ENCODE data around the gene DZIP1. TPM values are rescaled to one million over a fixed set of nuclear protein-coding genes. Genes with fewer than 3 reads are reported as not detected.
A peak's percentile ranks its signal among the peaks of the same experiment; 100 is the strongest.
"Not testable (repeated sequence)": the region's sequence is repeated elsewhere in the genome, so short reads cannot be mapped to it uniquely, and the experiment has no call there.

DZIP1 gene, protein sequence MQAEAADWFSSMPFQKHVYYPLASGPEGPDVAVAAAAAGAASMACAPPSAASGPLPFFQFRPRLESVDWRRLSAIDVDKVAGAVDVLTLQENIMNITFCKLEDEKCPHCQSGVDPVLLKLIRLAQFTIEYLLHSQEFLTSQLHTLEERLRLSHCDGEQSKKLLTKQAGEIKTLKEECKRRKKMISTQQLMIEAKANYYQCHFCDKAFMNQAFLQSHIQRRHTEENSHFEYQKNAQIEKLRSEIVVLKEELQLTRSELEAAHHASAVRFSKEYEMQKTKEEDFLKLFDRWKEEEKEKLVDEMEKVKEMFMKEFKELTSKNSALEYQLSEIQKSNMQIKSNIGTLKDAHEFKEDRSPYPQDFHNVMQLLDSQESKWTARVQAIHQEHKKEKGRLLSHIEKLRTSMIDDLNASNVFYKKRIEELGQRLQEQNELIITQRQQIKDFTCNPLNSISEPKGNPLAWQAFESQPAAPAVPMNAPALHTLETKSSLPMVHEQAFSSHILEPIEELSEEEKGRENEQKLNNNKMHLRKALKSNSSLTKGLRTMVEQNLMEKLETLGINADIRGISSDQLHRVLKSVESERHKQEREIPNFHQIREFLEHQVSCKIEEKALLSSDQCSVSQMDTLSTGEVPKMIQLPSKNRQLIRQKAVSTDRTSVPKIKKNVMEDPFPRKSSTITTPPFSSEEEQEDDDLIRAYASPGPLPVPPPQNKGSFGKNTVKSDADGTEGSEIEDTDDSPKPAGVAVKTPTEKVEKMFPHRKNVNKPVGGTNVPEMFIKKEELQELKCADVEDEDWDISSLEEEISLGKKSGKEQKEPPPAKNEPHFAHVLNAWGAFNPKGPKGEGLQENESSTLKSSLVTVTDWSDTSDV
- total RNA-seq: 10 to 100 TPM; 17.4 to 25.3 TPM
- polyA plus RNA-seq: 10 to 100 TPM; 10.1 to 17.6 TPM
- long read RNA-seq, donor 1, partial matches to known transcripts: 14 of 24 reads
- long read RNA-seq, donor 1, other reads (novel, unspliced or antisense): 9 of 24 reads
- long read RNA-seq, donor 2, full-length matches to known transcripts: 2 of 12 reads
- long read RNA-seq, donor 2, partial matches to known transcripts: 5 of 12 reads
- long read RNA-seq, donor 2, other reads (novel, unspliced or antisense): 5 of 12 reads

DNA sequence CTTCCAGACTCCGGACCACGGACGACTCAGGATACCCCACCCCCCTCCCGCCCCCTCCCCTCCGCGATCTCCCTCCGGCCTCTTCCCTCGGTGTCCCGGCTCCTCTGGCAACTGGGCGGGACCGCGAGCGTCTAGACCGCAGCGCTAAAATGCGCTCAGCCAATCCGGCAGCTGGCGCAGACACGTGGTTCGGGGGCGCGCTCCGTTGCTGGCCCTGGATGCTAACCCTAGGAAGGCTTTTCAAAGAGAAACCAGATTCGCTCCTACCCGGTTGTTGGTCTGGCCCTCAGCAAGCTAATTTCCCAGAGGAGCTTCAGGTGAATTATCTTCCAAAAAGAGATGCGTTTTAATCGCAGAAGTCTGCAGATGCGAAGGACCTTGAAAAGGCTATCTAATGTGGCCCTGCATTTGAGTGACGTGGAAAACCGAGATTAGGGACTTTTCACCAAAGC lies at the start of gene DZIP1:
Gene DZIP1 (minus strand): TSS at position 106 of the 452 bp plus-strand sequence. CDS start 2,677 bp downstream, outside the sequence.
- H3K4me3 ChIP-seq (ENCODE audit: low read length in 2 of 2): peak within 1 kb of the TSS; percentile 76 to 82
- H3K27ac ChIP-seq (ENCODE audit: low read depth in 1 of 2, low read length in 2 of 2): no peak within 1 kb of the TSS
- H3K27me3 ChIP-seq (ENCODE audit: control insufficient read depth in 1 of 2, insufficient read depth in 2 of 2, low read length in 1 of 2): no peaks in the 10 kb centered on the region
- H3K4me1 ChIP-seq (ENCODE audit: control insufficient read depth in 1 of 2, insufficient read depth in 2 of 2, low read length in 2 of 2): peaks cover 0 to 2% of the 10 kb centered on the region in 2 donors
- 0 to 1% methylated on average over 25 to 30 of the region's 30 CpGs for WGBS, 2 donors
- H3K9me3 ChIP-seq (ENCODE audit: control insufficient read depth, low read length): no peaks in the 10 kb centered on the region
- no peaks in the 10 kb centered on the region for H3K36me3 ChIP-seq (ENCODE audit: control insufficient read depth in 1 of 2, insufficient read depth in 2 of 2, low read length in 1 of 2)
- intact Hi-C loops (cut with DNase I): loop anchor here in 1 of 2 donors (5.0 kb wide), 1 partner anchor 33 kb away; the partner anchor contains the start of gene DNAJC3
- DNase-seq: peak; percentile 87 to 91
- peak; percentile 92 for ATAC-seq (ENCODE audit: low FRiP score)

GRCh38 chr13:95690986-95691385 lies 46.5 kb upstream of the DZIP1 start:
- H3K36me3 ChIP-seq (ENCODE audit: control insufficient read depth in 1 of 2, insufficient read depth in 2 of 2, low read length in 1 of 2); H3K4me1 ChIP-seq (ENCODE audit: control insufficient read depth in 1 of 2, insufficient read depth in 2 of 2, low read length in 2 of 2); H3K27me3 ChIP-seq (ENCODE audit: control insufficient read depth in 1 of 2, insufficient read depth in 2 of 2, low read length in 1 of 2); intact Hi-C loops (cut with DNase I); H3K27ac ChIP-seq (ENCODE audit: low read depth in 1 of 2, low read length in 2 of 2); H3K4me3 ChIP-seq (ENCODE audit: low read length in 2 of 2); H3K9me3 ChIP-seq (ENCODE audit: control insufficient read depth, low read length); ATAC-seq (ENCODE audit: low FRiP score): not testable (repeated sequence)
- 98 to 100% methylated on average over 15 to 28 of the region's 28 CpGs for WGBS, 2 donors
- peak in 1 of 2 donors; percentile 49 for DNase-seq

- Histone ChIP-seq H3K27me3 (ENCODE audit: control insufficient read depth in 1 of 2, insufficient read depth in 2 of 2, low read length in 1 of 2) (no peaks in the 10 kb centered on the region), H3K4me3 (ENCODE audit: low read length in 2 of 2) (no peak overlapping the region), H3K9me3 (ENCODE audit: control insufficient read depth, low read length) (no peaks in the 10 kb centered on the region), H3K36me3 (ENCODE audit: control insufficient read depth in 1 of 2, insufficient read depth in 2 of 2, low read length in 1 of 2) (no peaks in the 10 kb centered on the region), H3K4me1 (ENCODE audit: control insufficient read depth in 1 of 2, insufficient read depth in 2 of 2, low read length in 2 of 2) (no peaks in the 10 kb centered on the region), H3K27ac (ENCODE audit: low read depth in 1 of 2, low read length in 2 of 2) (no peak overlapping the region)
- 91 to 93% methylated on average over 3 of the region's 3 CpGs for WGBS, 2 donors
- no peak for ATAC-seq (ENCODE audit: low FRiP score)
- DNase-seq: no peak
- intact Hi-C loops (cut with DNase I): no loop called here
These were observed 45.0 kb upstream of the DZIP1 start for GRCh38 chr13:95689582-95689926.

DNA sequence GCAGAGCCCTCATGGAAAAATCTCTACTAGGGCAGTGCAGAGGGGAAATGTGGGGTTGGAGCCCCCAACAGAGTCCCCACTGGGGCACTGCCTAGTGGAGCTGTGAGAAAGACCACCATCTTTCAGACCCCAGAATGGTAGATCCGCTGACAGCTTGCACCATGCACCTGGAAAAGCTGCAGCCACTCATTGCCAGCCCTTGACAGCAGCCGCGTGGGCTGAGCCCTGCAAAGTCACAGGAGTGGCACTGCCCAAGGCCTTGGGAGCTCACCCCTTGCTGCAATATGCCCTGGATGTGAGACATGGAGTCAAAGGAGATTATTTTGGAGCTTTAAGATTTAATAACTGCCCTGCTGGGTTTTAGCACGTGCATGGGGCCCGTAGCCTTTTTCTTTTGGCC lies 40.5 kb upstream of the DZIP1 start:
- H3K4me1 ChIP-seq (ENCODE audit: control insufficient read depth in 1 of 2, insufficient read depth in 2 of 2, low read length in 2 of 2); H3K27ac ChIP-seq (ENCODE audit: low read depth in 1 of 2, low read length in 2 of 2); H3K36me3 ChIP-seq (ENCODE audit: control insufficient read depth in 1 of 2, insufficient read depth in 2 of 2, low read length in 1 of 2); H3K27me3 ChIP-seq (ENCODE audit: control insufficient read depth in 1 of 2, insufficient read depth in 2 of 2, low read length in 1 of 2); H3K9me3 ChIP-seq (ENCODE audit: control insufficient read depth, low read length); ATAC-seq (ENCODE audit: low FRiP score); intact Hi-C loops (cut with DNase I); H3K4me3 ChIP-seq (ENCODE audit: low read length in 2 of 2): not testable (repeated sequence)
- 97% methylated on average over 5 of the region's 5 CpGs for WGBS, 2 donors
- DNase-seq: peak in 1 of 2 donors; percentile 53

- no peak for ATAC-seq (ENCODE audit: low FRiP score)
These were observed 39.9 kb upstream of the DZIP1 start for GRCh38 chr13:95684418-95684817.

GRCh38 chr13:95679722-95680121 lies 35.2 kb upstream of the DZIP1 start:
- DNase-seq: no peak
- no peak overlapping the region for H3K4me3 ChIP-seq (ENCODE audit: low read length in 2 of 2)
- H3K36me3 ChIP-seq (ENCODE audit: control insufficient read depth in 1 of 2, insufficient read depth in 2 of 2, low read length in 1 of 2): no peaks in the 10 kb centered on the region
- no peaks in the 10 kb centered on the region for H3K27me3 ChIP-seq (ENCODE audit: control insufficient read depth in 1 of 2, insufficient read depth in 2 of 2, low read length in 1 of 2)
- ATAC-seq (ENCODE audit: low FRiP score): no peak
- peaks cover 0 to 1% of the 10 kb centered on the region in 2 donors for H3K4me1 ChIP-seq (ENCODE audit: control insufficient read depth in 1 of 2, insufficient read depth in 2 of 2, low read length in 2 of 2)
- intact Hi-C loops (cut with DNase I): loop anchor here (5.0 to 10.0 kb wide), 3 partner anchors 37 to 175 kb away; partner anchors contain the start of gene DZIP1 (in 1 of the 2)
- no peaks in the 10 kb centered on the region for H3K9me3 ChIP-seq (ENCODE audit: control insufficient read depth, low read length)
- WGBS, 2 donors: 41 to 45% methylated on average over 2 of the region's 2 CpGs
- no peak overlapping the region for H3K27ac ChIP-seq (ENCODE audit: low read depth in 1 of 2, low read length in 2 of 2)

More at GRCh38 chr13:95684418-95684817, 39.9 kb upstream of the DZIP1 start:
- no peaks in the 10 kb centered on the region for H3K9me3 ChIP-seq (ENCODE audit: control insufficient read depth, low read length)
- H3K4me3 ChIP-seq (ENCODE audit: low read length in 2 of 2): no peak overlapping the region
- no peaks in the 10 kb centered on the region for H3K27me3 ChIP-seq (ENCODE audit: control insufficient read depth in 1 of 2, insufficient read depth in 2 of 2, low read length in 1 of 2)
- 74 to 82% methylated on average over 2 of the region's 2 CpGs for WGBS, 2 donors
- peaks cover 0 to 1% of the 10 kb centered on the region in 2 donors for H3K4me1 ChIP-seq (ENCODE audit: control insufficient read depth in 1 of 2, insufficient read depth in 2 of 2, low read length in 2 of 2)
- intact Hi-C loops (cut with DNase I): no loop called here
- H3K27ac ChIP-seq (ENCODE audit: low read depth in 1 of 2, low read length in 2 of 2): no peak overlapping the region
- peak in 1 of 2 donors; percentile 31 for DNase-seq
- no peaks in the 10 kb centered on the region for H3K36me3 ChIP-seq (ENCODE audit: control insufficient read depth in 1 of 2, insufficient read depth in 2 of 2, low read length in 1 of 2)

DNA sequence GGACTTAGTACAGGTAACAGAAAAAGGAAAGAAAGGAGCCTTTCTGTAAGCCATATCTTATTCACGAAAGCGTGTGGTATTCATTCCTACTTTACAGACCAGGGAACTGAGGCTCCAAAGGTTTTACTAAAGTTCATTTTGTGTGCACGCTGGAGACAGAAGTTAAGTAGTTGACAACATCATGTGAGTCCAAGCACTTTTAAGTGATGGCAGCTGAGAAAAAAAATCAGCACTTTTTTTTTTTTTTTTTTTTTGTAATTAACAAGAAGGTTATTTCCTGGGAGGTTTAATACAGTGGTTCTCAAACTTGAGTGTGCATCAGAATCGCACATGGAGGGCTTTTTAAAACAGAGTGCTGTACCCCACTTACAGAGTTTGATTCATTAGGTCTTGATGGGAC lies 34.5 kb upstream of the DZIP1 start:
- Histone ChIP-seq H3K4me3 (ENCODE audit: low read length in 2 of 2) (peak overlapping the region in 1 of 2 donors; percentile 81), H3K27ac (ENCODE audit: low read depth in 1 of 2, low read length in 2 of 2) (no peak overlapping the region), H3K36me3 (ENCODE audit: control insufficient read depth in 1 of 2, insufficient read depth in 2 of 2, low read length in 1 of 2) (no peaks in the 10 kb centered on the region), H3K9me3 (ENCODE audit: control insufficient read depth, low read length) (no peaks in the 10 kb centered on the region), H3K27me3 (ENCODE audit: control insufficient read depth in 1 of 2, insufficient read depth in 2 of 2, low read length in 1 of 2) (no peaks in the 10 kb centered on the region), H3K4me1 (ENCODE audit: control insufficient read depth in 1 of 2, insufficient read depth in 2 of 2, low read length in 2 of 2) (peaks cover 0 to 1% of the 10 kb centered on the region in 2 donors)
- DNase-seq: no peak
- no peak for ATAC-seq (ENCODE audit: low FRiP score)
- intact Hi-C loops (cut with DNase I): loop anchor here (5.0 to 10.0 kb wide), 3 partner anchors 37 to 174 kb away; partner anchors contain the start of gene DZIP1 (in 1 of the 2)
- 84 to 90% methylated on average over 4 of the region's 4 CpGs for WGBS, 2 donors

All from aorta (tissue), 5 donors.